Left ventricle myocardium inferior (tissue), 1 donor: ENCODE measurements around the gene RASIP1. TPM values are rescaled to one million over a fixed set of nuclear protein-coding genes. Genes with fewer than 3 reads are reported as not detected.
"Not testable (repeated sequence)": the region's sequence is repeated elsewhere in the genome, so short reads cannot be mapped to it uniquely, and the experiment has no call there.

Source experiments
- DNase-seq: peaks from one replicate; pipeline ENCODE4 v3.0.0-alpha.2; 2020
- H3K27ac ChIP-seq: fragments of 200-600 bp; replicated peaks from 2 replicates; pipeline ENCODE4 v1.8.0; 2021
- H3K27me3 ChIP-seq: fragments of 200-600 bp; 2 replicates; pipeline ENCODE4 v1.8.0; 2021; ENCODE audit warnings: low read depth
- H3K36me3 ChIP-seq: fragments of 200-600 bp; 2 replicates; pipeline ENCODE4 v1.8.0; 2021
- H3K4me1 ChIP-seq: fragments of 200-600 bp; 2 replicates; pipeline ENCODE4 v1.8.0; 2021
- H3K4me3 ChIP-seq: fragments of 200-600 bp; 2 replicates; pipeline ENCODE4 v1.8.0; 2021; ENCODE audit warnings: mild to moderate bottlenecking, moderate library complexity
- H3K9me3 ChIP-seq: fragments of 200-600 bp; replicated peaks from 2 replicates; pipeline ENCODE4 v1.8.0; 2021
- CTCF ChIP-seq: fragments of 200-600 bp; IDR thresholded peaks from 2 replicates; pipeline ENCODE4 v1.8.0; 2021; ENCODE audit warnings: antibody characterized with exemption, mild to moderate bottlenecking, borderline replicate concordance
- intact Hi-C: fragments of 100-400 bp; cut with micrococcal nuclease; formaldehyde crosslinking; loops from one replicate; pipeline ENCODE4 v1.11.0; 2022
- total RNA-seq: library from RNA; stranded (reverse); fragmentation: NEBNext Ultra II Directional; extraction: Animal tissue kit (Norgen Biotek cat#: 25700); gene quantifications from one replicate; pipeline ENCODE4 v1.2.1, GENCODE V29; 2021
- donor health status: DM: no; HTN: yes; CAD: no; lungs with severe emphysema.

RASIP1 gene
- total RNA-seq, 1 donor from 2014 or later = 13.9 TPM

- no peak for DNase-seq
- TF ChIP-seq CTCF = no peak
- no peaks in the 10 kb centered on the region for H3K27me3 ChIP-seq
- no peak overlapping the region for H3K4me3 ChIP-seq
- H3K27ac ChIP-seq = no peak overlapping the region
- no peaks in the 10 kb centered on the region for H3K4me1 ChIP-seq
- no peaks in the 10 kb centered on the region for H3K36me3 ChIP-seq
- H3K9me3 ChIP-seq = no peaks in the 10 kb centered on the region
- intact Hi-C loops = no loop called here
Observed at GRCh38 chr19:48689449-48689848, 51.0 kb downstream of the RASIP1 start.

DNA sequence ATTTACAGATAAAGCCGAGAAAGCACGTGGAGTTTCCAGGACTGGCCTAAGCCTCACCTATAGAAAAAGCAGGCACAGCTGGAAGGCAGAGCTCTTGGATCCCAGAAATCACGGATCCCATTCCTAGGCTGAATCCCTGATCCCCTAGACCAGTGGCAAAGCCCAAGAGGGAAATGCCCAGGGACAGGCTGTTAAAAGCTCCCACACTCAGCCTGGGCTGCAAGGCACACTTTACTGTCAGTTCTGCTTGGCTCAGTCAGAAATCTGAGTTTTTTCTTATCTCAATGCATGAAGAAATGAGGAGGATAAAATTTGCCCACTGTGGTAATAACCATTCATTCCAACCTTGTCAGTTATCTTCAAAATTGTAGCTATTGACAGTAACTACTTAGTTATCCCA is 52.6 kb downstream of the RASIP1 start:
- H3K4me3 ChIP-seq = no peak overlapping the region
- no peak overlapping the region for H3K27ac ChIP-seq
- H3K27me3 ChIP-seq = no peaks in the 10 kb centered on the region
- no peak for DNase-seq
- H3K9me3 ChIP-seq = no peaks in the 10 kb centered on the region
- no peak for TF ChIP-seq CTCF
- intact Hi-C loops = no loop called here
- no peaks in the 10 kb centered on the region for H3K36me3 ChIP-seq
- H3K4me1 ChIP-seq = no peaks in the 10 kb centered on the region

DNA sequence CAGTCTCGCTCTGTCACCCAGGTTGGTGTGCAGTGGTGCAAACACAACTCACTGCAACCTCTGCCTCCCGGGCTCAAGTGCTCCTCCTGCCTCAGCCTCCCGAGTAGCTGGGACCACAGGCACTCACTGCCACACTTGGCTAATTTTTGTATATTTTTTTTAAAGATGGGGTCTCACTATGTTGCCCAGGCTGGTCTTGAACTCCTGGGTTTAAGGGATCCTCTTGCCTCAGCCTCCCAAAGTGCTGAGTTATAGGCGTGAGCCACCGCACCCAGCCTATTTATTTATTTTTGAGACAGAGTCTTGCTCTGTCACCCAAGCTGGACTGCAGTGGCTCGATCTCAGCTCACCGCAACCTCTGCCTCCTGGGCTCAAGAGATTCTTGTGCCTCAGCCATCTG is 53.8 kb downstream of the RASIP1 start:
- H3K27me3 ChIP-seq, intact Hi-C loops, DNase-seq, H3K27ac ChIP-seq, H3K4me3 ChIP-seq, H3K36me3 ChIP-seq, H3K4me1 ChIP-seq, H3K9me3 ChIP-seq: not testable (repeated sequence)

DNA sequence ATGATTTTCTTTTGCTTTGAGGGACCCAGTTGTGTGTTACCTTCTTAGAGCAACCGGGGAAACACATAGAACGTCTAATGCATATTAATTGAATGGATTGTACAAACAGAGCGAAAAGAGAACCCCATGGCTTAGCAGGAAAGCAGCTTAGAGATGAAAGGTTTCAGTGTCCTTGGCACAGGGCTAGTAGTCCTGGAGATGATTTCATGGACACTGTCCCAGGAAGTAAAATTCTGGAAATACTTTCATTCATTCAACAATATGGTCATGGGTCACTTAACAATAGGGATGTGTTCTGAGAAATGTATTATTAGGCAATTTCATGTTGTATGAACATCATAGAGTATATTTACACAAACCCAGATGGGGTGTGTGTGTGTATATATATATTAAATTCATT is 54.3 kb downstream of the RASIP1 start:
- no peak for TF ChIP-seq CTCF
- Histone ChIP-seq H3K27ac (no peak overlapping the region), H3K36me3 (no peaks in the 10 kb centered on the region), H3K9me3 (no peaks in the 10 kb centered on the region), H3K27me3 (no peaks in the 10 kb centered on the region), H3K4me3 (no peak overlapping the region), H3K4me1 (no peaks in the 10 kb centered on the region)
- no peak for DNase-seq
- intact Hi-C loops = no loop called here

- TF ChIP-seq CTCF = no peak
- no peaks in the 10 kb centered on the region for H3K4me1 ChIP-seq
- DNase-seq = no peak
- H3K27me3 ChIP-seq = no peaks in the 10 kb centered on the region
- H3K4me3 ChIP-seq = no peak overlapping the region
- no peak overlapping the region for H3K27ac ChIP-seq
- intact Hi-C loops = no loop called here
- no peaks in the 10 kb centered on the region for H3K36me3 ChIP-seq
- H3K9me3 ChIP-seq = no peaks in the 10 kb centered on the region
Observed at GRCh38 chr19:48685583-48685982, 54.8 kb downstream of the RASIP1 start.

- Histone ChIP-seq H3K27ac (no peak overlapping the region), H3K4me3 (peak overlapping the region; percentile 43), H3K27me3 (no peaks in the 10 kb centered on the region), H3K9me3 (no peaks in the 10 kb centered on the region), H3K4me1 (no peaks in the 10 kb centered on the region), H3K36me3 (no peaks in the 10 kb centered on the region)
- no peak for TF ChIP-seq CTCF
- intact Hi-C loops = no loop called here
- peak; percentile 66 for DNase-seq
Observed at GRCh38 chr19:48683349-48683748, 57.1 kb downstream of the RASIP1 start.
